Fibroblast of villous mesenchyme (primary cell): ENCODE results near the gene HS3ST5. TPM values are rescaled to one million over a fixed set of nuclear protein-coding genes. Genes with fewer than 3 reads are reported as not detected.

Experiments used
- DNase-seq: peaks from one replicate; pipeline ENCODE4 v3.0.0-alpha.2; 2010; ENCODE audit warnings: low read depth
- H3K4me3 ChIP-seq: 2 replicates; pipeline ENCODE4 v1.5.1; 2011; ENCODE audit warnings: low read depth, mild to moderate bottlenecking, low read length
- CTCF ChIP-seq: IDR thresholded peaks from 2 replicates; pipeline ENCODE4 v1.5.1; 2012; ENCODE audit warnings: low read depth, mild to moderate bottlenecking, low read length; ENCODE audit not compliant: insufficient read depth
- total RNA-seq: library from RNA; depleted of rRNA; stranded (reverse); fragments of >200 nt; gene quantifications from 2 replicates; pipeline ENCODE4 v1.2.3, GENCODE V29; 2012

HS3ST5 gene
- total RNA-seq, 1 donor = under 0.01 TPM

DNA sequence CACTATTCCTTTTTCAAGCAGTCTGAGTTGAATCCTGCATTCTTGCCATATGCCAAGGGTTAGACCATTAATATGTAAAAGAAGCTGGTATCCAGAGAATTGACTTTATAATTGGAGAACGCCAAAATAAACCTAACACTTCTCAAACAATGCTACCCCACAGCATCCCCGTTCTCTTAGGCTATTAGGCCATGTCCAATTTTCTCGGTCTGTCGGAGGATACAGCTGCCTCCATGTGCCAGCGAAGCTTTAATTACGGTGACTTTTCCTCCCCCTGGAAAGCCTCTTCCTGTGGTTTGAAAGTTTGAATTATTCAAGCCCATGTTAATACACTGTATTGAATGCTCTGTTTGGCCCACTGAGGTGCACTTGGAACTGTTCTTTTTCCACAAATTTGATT, 60.5 kb downstream of the HS3ST5 start:
- DNase-seq = no peak
- no peak overlapping the region for H3K4me3 ChIP-seq
- no peak for TF ChIP-seq CTCF

DNA sequence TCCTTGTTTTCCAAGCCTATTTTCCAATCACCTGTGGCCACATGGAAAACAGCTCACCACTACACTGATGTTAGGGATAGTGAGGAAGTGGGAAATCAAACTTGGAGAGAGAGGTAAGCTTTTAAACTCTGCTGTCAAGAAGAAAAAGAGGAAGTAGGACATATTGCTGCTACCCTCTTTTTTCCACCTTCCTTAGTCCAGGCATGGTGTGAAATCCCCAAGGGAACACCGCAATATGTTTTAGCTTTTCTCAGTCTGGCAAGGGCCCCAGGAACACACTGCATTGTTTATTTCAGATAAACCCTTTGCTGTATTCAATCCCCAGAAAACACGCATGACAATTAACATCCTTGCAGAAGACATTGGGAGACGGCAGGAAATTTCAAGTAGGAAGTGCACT, 61.3 kb downstream of the HS3ST5 start:
- TF ChIP-seq CTCF = no peak
- no peak for DNase-seq
- H3K4me3 ChIP-seq = no peak overlapping the region

GRCh38 chr6:114280239-114280982, 62.4 kb downstream of the HS3ST5 start:
- DNase-seq = no peak
- no peak overlapping the region for H3K4me3 ChIP-seq
- TF ChIP-seq CTCF = no peak

DNA sequence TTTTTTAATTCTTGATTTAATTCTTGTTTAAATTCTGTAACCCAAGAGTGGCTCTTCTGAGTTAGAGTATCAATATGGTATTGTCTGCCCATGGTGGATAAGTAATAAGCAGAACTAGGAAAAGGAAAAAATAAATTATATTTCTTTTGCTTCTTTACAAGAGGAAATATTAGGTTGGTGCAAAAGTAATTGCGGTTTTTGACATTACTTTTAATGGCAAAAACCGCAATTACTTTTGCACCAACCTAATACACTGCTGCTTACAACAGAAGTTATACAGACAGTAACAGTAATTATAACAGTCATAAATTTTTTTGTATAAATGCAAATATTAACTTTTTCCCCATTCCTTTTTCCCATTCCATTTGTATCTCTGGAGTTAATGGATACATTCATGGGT, 65.6 kb downstream of the HS3ST5 start:
- no peak overlapping the region for H3K4me3 ChIP-seq
- no peak for DNase-seq
- no peak for TF ChIP-seq CTCF

- H3K4me3 ChIP-seq = no peak overlapping the region
- no peak for TF ChIP-seq CTCF
- no peak for DNase-seq
Measured at GRCh38 chr6:114276783-114277182, 66.0 kb downstream of the HS3ST5 start.

DNA sequence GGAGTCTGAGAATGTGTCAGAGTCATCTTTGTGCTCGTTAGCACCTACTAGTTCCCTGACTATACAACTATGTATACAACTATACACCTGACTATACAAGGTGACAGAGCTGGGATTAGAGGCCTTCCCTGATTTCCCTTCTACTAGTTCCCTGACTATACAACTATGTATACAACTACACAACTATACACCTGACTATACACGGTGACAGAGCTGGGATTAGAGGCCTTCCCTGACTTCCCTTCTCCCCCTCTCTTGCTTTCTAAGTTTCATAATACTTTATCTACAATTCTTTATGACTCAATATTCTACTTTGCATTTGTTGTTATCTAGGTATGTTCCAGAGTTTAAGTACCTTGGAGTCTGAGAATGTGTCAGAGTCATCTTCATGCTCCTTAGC, 68.0 kb downstream of the HS3ST5 start:
- DNase-seq = no peak
- no peak overlapping the region for H3K4me3 ChIP-seq
- TF ChIP-seq CTCF = no peak

GRCh38 chr6:114272582-114272981, 70.2 kb downstream of the HS3ST5 start:
- no peak for DNase-seq
- no peak for TF ChIP-seq CTCF

More at GRCh38 chr6:114272582-114272981, 70.2 kb downstream of the HS3ST5 start:
- H3K4me3 ChIP-seq = no peak overlapping the region
